ENCODE data around the gene SYN1. TPM values are rescaled to one million over a fixed set of nuclear protein-coding genes. Genes with fewer than 3 reads are reported as not detected.

SYN1 gene
- total RNA-seq, 1 donor from 2014 or later = 2.2 TPM

GRCh38 chrX:47646636-47647035 lies 27.0 kb upstream of the SYN1 start:
- H3K27ac Mint-ChIP-seq (ENCODE audit: unreplicated experiment) = no peak overlapping the region
- H3K79me2 ChIP-seq (ENCODE audit: insufficient read depth, low read length) = peaks cover 59% of the 10 kb centered on the region

GRCh38 chrX:47645530-47645929 lies 25.9 kb upstream of the SYN1 start:
- H3K9me3 Mint-ChIP-seq (ENCODE audit: unreplicated experiment) = no peaks in the 10 kb centered on the region
- Histone ChIP-seq H3K4me3 (ENCODE audit: insufficient read depth, low read depth, low read length) (no peak overlapping the region), H3K27me3 (ENCODE audit: insufficient read depth, low read length) (no peaks in the 10 kb centered on the region), H3K36me3 (ENCODE audit: insufficient read depth, low read length) (peaks cover 3% of the 10 kb centered on the region), H3K27ac (ENCODE audit: low read depth, low read length) (no peak overlapping the region), H3K79me2 (ENCODE audit: insufficient read depth, low read length) (peaks cover 59% of the 10 kb centered on the region), H3K9me3 (ENCODE audit: insufficient read depth, low read depth, low read length) (no peaks in the 10 kb centered on the region), H4K20me1 (ENCODE audit: insufficient read depth, low read length) (peaks cover 45% of the 10 kb centered on the region), H3K4me1 (ENCODE audit: insufficient read depth, low read length) (peaks cover 16% of the 10 kb centered on the region), H3K9ac (ENCODE audit: low read length) (no peak overlapping the region), H2AFZ (ENCODE audit: low read depth, low read length) (no peak overlapping the region), H3K4me2 (ENCODE audit: low read length) (no peak overlapping the region)
- peaks cover 23% of the 10 kb centered on the region for H3K4me1 Mint-ChIP-seq (ENCODE audit: low read depth, unreplicated experiment)
- H3K27ac Mint-ChIP-seq (ENCODE audit: unreplicated experiment) = no peak overlapping the region
- TF ChIP-seq EZH2 (IDR thresholded peaks at IDR 0.05; ENCODE audit: insufficient read depth, low read length) = no peak
- H3K27me3 Mint-ChIP-seq (ENCODE audit: low read depth, unreplicated experiment) = no peaks in the 10 kb centered on the region
- no peak for FAIRE-seq
- H3K4me3 Mint-ChIP-seq (ENCODE audit: unreplicated experiment) = no peak overlapping the region
- no peaks in the 10 kb centered on the region for H3K36me3 Mint-ChIP-seq (ENCODE audit: low read depth, unreplicated experiment)
- DNase-seq (ENCODE audit: low read depth) = no peak

More at GRCh38 chrX:47646636-47647035, 27.0 kb upstream of the SYN1 start:
- Histone ChIP-seq H3K4me3 (ENCODE audit: insufficient read depth, low read depth, low read length) (no peak overlapping the region), H3K4me1 (ENCODE audit: insufficient read depth, low read length) (peaks cover 20% of the 10 kb centered on the region), H3K9me3 (ENCODE audit: insufficient read depth, low read depth, low read length) (no peaks in the 10 kb centered on the region), H3K27me3 (ENCODE audit: insufficient read depth, low read length) (no peaks in the 10 kb centered on the region), H3K36me3 (ENCODE audit: insufficient read depth, low read length) (no peaks in the 10 kb centered on the region), H2AFZ (ENCODE audit: low read depth, low read length) (no peak overlapping the region), H3K4me2 (ENCODE audit: low read length) (no peak overlapping the region), H4K20me1 (ENCODE audit: insufficient read depth, low read length) (peaks cover 45% of the 10 kb centered on the region), H3K9ac (ENCODE audit: low read length) (no peak overlapping the region), H3K27ac (ENCODE audit: low read depth, low read length) (no peak overlapping the region)
- Mint-ChIP-seq H3K36me3 (ENCODE audit: low read depth, unreplicated experiment) (no peaks in the 10 kb centered on the region), H3K4me1 (ENCODE audit: low read depth, unreplicated experiment) (peaks cover 29% of the 10 kb centered on the region), H3K27me3 (ENCODE audit: low read depth, unreplicated experiment) (no peaks in the 10 kb centered on the region), H3K9me3 (ENCODE audit: unreplicated experiment) (no peaks in the 10 kb centered on the region), H3K4me3 (ENCODE audit: unreplicated experiment) (peak overlapping the region; percentile 40)
- TF ChIP-seq CTCF (IDR thresholded peaks at IDR 0.05; ENCODE audit: insufficient read depth, low read depth, low read length) (no peak), EZH2 (IDR thresholded peaks at IDR 0.05; ENCODE audit: insufficient read depth, low read length) (no peak)
- no peak for DNase-seq (ENCODE audit: low read depth)
- no peak for FAIRE-seq

- TF ChIP-seq CTCF (IDR thresholded peaks at IDR 0.05; ENCODE audit: insufficient read depth, low read depth, low read length) (peak; percentile 37), EZH2 (IDR thresholded peaks at IDR 0.05; ENCODE audit: insufficient read depth, low read length) (no peak)
- Mint-ChIP-seq H3K27ac (ENCODE audit: unreplicated experiment) (no peak overlapping the region), H3K27me3 (ENCODE audit: low read depth, unreplicated experiment) (no peaks in the 10 kb centered on the region), H3K36me3 (ENCODE audit: low read depth, unreplicated experiment) (peaks cover 2% of the 10 kb centered on the region), H3K4me1 (ENCODE audit: low read depth, unreplicated experiment) (peaks cover 23% of the 10 kb centered on the region), H3K9me3 (ENCODE audit: unreplicated experiment) (peaks cover 3% of the 10 kb centered on the region), H3K4me3 (ENCODE audit: unreplicated experiment) (no peak overlapping the region)
- H3K4me1 ChIP-seq (ENCODE audit: insufficient read depth, low read length) = peaks cover 16% of the 10 kb centered on the region
- H4K20me1 ChIP-seq (ENCODE audit: insufficient read depth, low read length) = peaks cover 45% of the 10 kb centered on the region
- H3K4me3 ChIP-seq (ENCODE audit: insufficient read depth, low read depth, low read length) = no peak overlapping the region
- H3K36me3 ChIP-seq (ENCODE audit: insufficient read depth, low read length) = peaks cover 10% of the 10 kb centered on the region
- H3K27me3 ChIP-seq (ENCODE audit: insufficient read depth, low read length) = no peaks in the 10 kb centered on the region
- FAIRE-seq (no peak), DNase-seq (ENCODE audit: low read depth) (no peak)
- no peaks in the 10 kb centered on the region for H3K9me3 ChIP-seq (ENCODE audit: insufficient read depth, low read depth, low read length)
- H2AFZ ChIP-seq (ENCODE audit: low read depth, low read length) = no peak overlapping the region
- peaks cover 56% of the 10 kb centered on the region for H3K79me2 ChIP-seq (ENCODE audit: insufficient read depth, low read length)
- H3K4me2 ChIP-seq (ENCODE audit: low read length) = no peak overlapping the region
- no peak overlapping the region for H3K27ac ChIP-seq (ENCODE audit: low read depth, low read length)
- H3K9ac ChIP-seq (ENCODE audit: low read length) = no peak overlapping the region
Observed at GRCh38 chrX:47644557-47645091, 25.0 kb upstream of the SYN1 start.
